ENCODE measurements around the gene FAM236B.
A peak's percentile ranks its signal among the peaks of the same experiment; 100 is the strongest.
"Not testable (repeated sequence)": the region's sequence is repeated elsewhere in the genome, so short reads cannot be mapped to it uniquely, and the experiment has no call there.

The FAM236B gene

DNA sequence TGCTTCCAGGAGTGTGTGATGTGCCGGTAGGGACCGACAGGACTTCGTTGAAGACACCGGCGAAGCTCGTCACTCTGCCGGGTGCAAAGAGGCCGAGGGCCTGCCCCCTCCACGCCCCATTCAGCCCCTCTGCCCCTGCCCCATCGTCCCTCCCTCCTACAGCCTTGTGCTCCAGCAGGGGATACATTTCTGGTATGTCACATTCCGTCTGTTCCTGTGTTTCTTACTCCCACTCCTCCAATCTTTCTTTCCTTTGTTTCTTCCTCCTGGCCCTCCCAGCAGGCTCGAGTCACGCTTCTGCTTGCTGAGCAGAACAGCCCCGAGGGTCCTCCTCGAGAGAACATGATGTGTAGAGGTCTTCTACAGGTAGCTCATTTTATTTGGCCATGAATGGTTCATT is at the start of gene FAM236B:
Gene FAM236B (minus strand): TSS at position 101 of the 400 bp plus-strand sequence. CDS start 100 bp downstream, at position 1.
- not testable (repeated sequence) for H3K27ac Mint-ChIP-seq; H3K36me3 Mint-ChIP-seq; H3K4me1 Mint-ChIP-seq; DNase-seq; H3K4me3 Mint-ChIP-seq; H3K27me3 Mint-ChIP-seq; H3K9me3 Mint-ChIP-seq; ATAC-seq (replicated peaks)

DNA sequence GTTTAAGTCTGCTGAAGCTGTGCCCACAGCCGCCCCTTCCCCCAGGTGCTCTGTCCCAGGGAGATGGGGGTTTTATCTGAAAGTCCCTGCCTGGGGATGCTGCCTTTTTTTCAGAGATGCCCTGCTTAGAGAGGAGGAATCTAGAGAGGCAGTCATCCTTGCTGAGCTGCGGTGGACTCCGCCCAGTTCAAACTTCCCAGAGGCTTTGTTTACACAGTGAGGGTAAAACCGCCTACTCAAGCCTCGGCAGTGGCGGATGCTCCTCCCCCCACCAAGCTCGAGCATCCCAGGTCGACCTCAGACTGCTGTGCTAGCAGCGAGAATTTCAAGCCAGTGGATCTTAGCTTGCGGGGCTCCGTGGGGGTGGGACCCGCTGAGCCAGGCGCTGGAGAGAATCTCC is 48.2 kb upstream of the FAM236B start:
- not testable (repeated sequence) for H3K4me1 Mint-ChIP-seq; H3K27ac Mint-ChIP-seq; H3K4me3 Mint-ChIP-seq; DNase-seq; H3K27me3 Mint-ChIP-seq; ATAC-seq (replicated peaks); H3K36me3 Mint-ChIP-seq; H3K9me3 Mint-ChIP-seq

DNA sequence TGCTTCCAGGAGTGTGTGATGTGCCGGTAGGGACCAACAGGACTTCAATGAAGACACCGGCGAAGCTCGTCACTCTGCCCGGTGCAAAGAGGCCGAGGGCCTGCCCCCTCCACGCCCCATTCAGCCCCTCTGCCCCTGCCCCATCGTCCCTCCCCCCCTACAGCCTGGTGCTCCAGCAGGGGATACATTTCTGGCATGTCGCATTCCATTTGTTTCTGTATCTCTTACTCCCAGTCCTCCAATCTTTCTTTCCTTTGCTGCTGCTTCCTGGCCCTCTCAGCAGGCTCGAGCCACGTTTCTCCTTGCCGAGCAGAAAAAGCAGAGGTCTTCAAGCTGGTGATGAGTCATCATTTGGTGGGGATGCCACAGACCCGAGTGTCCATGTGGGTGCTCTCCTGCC is 25.6 kb upstream of the FAM236B start, which contains the start of gene FAM236D:
Gene FAM236D (minus strand): TSS at position 101 of the 400 bp plus-strand sequence. CDS start 100 bp downstream, at position 1.
- not testable (repeated sequence) for DNase-seq; H3K4me3 Mint-ChIP-seq; H3K4me1 Mint-ChIP-seq; ATAC-seq (replicated peaks); H3K9me3 Mint-ChIP-seq; H3K36me3 Mint-ChIP-seq; H3K27ac Mint-ChIP-seq; H3K27me3 Mint-ChIP-seq

DNA sequence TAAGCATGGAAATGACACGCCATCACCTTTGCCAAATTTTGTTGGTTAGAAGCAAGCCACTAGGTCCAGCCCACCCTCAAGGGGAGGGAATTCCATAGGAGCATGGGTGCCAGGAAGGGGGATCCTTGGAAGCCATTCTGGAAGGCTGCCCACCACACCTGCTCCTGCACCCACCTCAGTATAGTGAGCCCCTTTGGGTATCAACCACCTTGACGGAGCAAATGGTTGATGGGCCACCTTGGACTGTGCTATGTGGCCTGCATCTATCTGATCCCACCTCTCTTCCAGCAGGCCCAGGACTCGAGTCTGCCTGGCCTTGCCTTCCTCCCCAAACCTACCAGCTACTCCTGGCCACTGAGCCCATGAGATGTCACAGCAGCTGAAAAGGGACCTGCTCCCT is 7.9 kb upstream of the FAM236B start:
- DNase-seq; H3K4me1 Mint-ChIP-seq; H3K27ac Mint-ChIP-seq; ATAC-seq (replicated peaks); H3K36me3 Mint-ChIP-seq; H3K9me3 Mint-ChIP-seq; H3K27me3 Mint-ChIP-seq; H3K4me3 Mint-ChIP-seq: not testable (repeated sequence)

DNA sequence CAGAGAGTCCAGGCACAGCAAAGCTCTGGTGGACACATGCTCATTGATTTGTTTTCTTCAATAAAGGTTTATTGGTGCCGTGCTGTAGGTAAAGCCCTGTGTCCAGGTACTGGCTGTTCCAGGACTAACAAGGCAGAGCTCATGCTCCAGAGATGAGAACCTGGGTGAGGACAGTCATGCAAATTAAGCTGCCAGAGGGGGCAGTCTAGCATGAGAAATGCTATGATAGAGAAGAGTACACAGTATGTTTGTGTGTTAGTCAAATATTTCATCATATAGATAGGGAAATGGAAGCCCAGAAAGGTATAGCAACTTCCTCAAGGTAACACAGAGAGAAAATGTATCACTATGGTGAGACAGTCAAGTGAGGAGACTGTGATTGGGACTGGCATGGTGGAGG is 5.7 kb upstream of the FAM236B start:
- not testable (repeated sequence) for DNase-seq, H3K4me1 Mint-ChIP-seq, H3K27me3 Mint-ChIP-seq, H3K4me3 Mint-ChIP-seq, H3K9me3 Mint-ChIP-seq, H3K27ac Mint-ChIP-seq, H3K36me3 Mint-ChIP-seq
- peak in 1 of 2 donors; percentile 34 for ATAC-seq (replicated peaks)

DNA sequence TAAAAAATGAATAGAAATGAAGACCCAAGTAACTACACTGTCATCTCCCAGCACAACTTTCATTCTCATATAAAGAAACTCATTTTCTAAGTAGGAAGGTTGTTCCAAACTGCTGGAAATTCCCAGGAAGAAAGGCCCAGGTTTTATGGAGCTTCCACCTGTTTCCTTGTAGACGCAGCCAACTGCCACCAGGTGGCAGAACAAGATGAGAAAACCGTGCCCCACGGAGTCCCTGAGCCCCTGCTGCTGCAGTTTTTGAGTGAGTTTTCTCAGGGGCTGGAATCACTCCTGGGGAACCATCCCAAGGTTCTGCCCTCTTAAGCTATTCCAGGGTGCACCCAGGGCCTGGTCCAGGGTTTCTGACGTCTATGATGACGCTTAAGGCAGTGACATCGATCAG is 1.5 kb upstream of the FAM236B start:
- DNase-seq; H3K27ac Mint-ChIP-seq; ATAC-seq (replicated peaks); H3K4me3 Mint-ChIP-seq; H3K36me3 Mint-ChIP-seq; H3K9me3 Mint-ChIP-seq; H3K4me1 Mint-ChIP-seq; H3K27me3 Mint-ChIP-seq: not testable (repeated sequence)

DNA sequence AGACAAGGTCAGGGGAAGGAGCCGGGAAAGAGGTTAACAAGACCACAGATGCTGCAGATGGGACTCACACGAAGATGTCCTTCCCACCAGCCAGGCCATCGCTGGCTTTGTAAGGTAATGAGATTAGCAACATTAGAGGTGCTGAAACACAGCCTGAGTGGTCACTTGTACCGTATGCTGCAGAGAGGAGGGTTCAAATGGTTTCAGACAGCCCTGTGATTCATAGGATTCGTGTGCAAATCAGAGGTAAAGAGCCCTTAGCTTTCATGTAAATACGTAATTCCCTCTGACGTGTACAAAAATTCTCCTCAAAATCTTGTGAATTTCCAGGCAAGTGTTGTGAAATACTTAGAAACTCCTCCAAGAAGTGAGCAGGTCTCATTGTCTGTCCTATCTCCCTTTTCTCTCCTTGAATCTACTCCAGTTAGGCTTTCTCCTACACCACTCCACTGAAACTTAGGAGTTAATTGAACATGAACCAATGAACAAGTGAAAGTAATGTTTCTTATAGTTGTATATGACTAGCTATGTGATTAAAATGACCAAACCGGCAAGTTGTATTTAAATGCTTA is 991 bp upstream of the FAM236B start:
- not testable (repeated sequence) for ATAC-seq (replicated peaks); H3K9me3 Mint-ChIP-seq; H3K27ac Mint-ChIP-seq; H3K27me3 Mint-ChIP-seq; H3K36me3 Mint-ChIP-seq; DNase-seq; H3K4me1 Mint-ChIP-seq; H3K4me3 Mint-ChIP-seq

DNA sequence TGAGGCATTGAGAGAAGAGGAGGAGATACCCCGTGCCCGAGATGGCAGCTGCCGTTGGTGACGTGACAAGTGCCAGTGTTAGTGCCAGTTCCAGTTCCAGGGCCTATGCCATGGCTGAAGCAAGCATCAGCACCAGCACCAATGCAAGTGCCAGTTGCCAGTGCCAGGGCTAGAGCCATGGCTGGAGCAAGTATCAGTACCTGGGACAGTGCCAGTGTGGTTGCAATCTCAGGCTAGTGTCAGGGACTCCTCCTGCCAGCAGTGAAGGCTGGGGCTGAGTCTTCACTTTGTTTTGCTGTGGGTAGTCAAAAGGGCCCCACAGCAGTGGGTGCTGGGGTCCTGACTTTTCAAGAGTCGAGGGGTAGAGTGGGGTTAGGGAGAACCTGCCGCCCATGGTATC is 4.3 kb downstream of the FAM236B start:
- H3K4me1 Mint-ChIP-seq; DNase-seq; H3K36me3 Mint-ChIP-seq; H3K4me3 Mint-ChIP-seq; H3K9me3 Mint-ChIP-seq; ATAC-seq (replicated peaks); H3K27ac Mint-ChIP-seq; H3K27me3 Mint-ChIP-seq: not testable (repeated sequence)

DNA sequence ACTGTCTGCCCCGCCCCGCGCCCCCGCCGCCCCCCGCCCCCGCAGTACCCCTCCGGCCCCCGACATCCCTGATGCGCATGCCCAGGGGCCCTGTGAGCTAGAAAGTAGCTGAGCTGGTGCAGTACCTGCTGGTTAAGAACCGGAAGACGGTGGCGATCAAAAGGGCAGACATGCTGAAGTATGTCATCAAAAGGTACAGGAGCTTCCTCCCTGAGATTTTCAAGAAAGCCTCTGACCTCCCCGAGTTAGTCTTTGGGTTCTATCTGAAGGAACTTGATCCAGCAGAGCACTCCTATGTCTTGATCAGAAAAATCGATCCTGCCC is 5.0 kb downstream of the FAM236B start:
- not testable (repeated sequence) for H3K27me3 Mint-ChIP-seq, DNase-seq, H3K9me3 Mint-ChIP-seq, H3K4me3 Mint-ChIP-seq, H3K4me1 Mint-ChIP-seq, H3K27ac Mint-ChIP-seq, H3K36me3 Mint-ChIP-seq
- ATAC-seq (replicated peaks) = peak; percentile 88 to 90

DNA sequence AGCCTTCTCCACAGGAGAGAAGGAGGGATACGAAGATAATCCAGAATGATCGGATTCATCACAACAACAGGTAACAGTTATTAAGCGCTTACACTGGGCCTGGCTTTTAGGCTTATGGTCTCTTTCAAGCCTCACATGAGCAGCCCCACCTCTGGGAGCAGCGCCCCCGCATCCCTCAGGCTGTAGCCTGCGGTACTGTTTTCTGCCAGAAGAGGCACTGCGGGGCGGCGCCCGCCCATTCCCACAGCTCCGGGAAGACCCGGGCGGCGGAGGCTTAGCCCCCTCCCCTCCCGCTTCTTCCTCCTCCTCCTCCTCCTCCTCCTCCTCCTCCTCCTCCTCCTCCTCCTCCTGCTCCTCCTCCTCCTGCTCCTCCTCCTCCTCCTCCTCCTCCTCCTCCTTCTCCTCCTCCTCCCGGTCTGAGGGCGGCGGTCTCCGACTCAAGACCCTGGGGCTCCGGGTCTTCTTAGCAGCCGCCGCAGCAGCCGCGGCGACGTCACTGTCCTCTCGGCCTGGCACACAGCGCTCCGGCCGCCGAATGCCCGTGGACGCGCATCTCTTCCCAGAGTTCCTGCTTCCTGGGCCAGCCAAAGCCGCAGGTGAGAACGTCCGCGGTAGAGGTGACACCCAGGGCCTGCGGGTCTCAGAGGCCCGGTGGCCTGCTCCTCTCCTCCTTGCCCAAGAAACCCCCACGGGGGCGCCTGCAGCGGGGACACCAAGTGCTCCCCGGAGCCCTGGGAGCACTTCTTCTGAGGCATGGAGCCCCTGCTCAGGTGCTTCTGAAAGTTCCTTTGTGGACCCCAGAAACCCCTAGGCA is 5.6 kb downstream of the FAM236B start, which contains the start of gene DMRTC1B:
Gene DMRTC1B (plus strand): TSS at position 238 of the 814 bp plus-strand sequence. CDS start 68,246 bp downstream, outside the sequence.
- H3K27ac Mint-ChIP-seq, H3K36me3 Mint-ChIP-seq, H3K9me3 Mint-ChIP-seq, H3K27me3 Mint-ChIP-seq, H3K4me1 Mint-ChIP-seq, H3K4me3 Mint-ChIP-seq, DNase-seq: not testable (repeated sequence)
- peak; percentile 83 to 84 for ATAC-seq (replicated peaks)

DNA sequence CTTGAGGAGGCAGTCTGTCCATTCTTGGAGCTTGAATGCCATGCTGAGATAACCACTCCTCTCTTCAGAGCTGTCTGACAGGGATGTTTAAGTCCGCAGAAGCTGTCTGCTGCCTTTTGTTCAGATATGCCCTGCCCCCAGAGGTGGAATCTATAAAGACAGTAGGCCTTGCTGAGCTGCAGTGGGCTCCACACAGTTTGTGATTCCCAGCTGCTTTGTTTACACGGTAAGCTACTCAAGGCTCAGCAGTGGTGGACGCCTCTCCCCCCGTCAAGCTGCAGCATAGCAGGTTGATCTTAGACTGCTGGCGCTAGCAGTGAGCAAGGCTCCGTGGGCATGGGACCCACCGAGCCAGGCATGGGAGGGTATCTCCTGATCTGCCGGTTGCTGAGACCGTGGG is 22.0 kb downstream of the FAM236B start:
- not testable (repeated sequence) for H3K9me3 Mint-ChIP-seq; H3K27me3 Mint-ChIP-seq; H3K4me3 Mint-ChIP-seq; H3K4me1 Mint-ChIP-seq; DNase-seq; ATAC-seq (replicated peaks); H3K36me3 Mint-ChIP-seq; H3K27ac Mint-ChIP-seq

DNA sequence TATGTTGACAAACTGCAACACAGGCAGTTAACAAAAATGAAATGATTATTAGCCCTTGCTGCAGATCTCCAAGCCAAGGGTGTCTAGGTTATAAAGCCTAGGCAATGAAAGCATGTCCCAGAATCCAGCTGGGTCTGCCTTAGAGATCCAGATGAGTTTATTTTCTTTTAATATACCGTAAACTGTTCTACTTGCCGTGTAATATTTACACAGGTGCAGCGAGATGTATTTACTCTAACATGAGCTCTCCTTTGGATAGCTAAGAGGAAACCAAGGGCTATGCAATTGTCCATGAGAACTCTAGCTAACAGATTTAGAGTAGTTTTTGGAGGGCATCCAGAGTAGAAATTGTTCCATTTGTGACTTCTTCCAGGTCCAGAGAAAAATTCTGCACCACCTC is 33.9 kb downstream of the FAM236B start:
- not testable (repeated sequence) for H3K36me3 Mint-ChIP-seq; H3K27ac Mint-ChIP-seq; H3K4me3 Mint-ChIP-seq; H3K9me3 Mint-ChIP-seq; ATAC-seq (replicated peaks); H3K4me1 Mint-ChIP-seq; DNase-seq; H3K27me3 Mint-ChIP-seq

DNA sequence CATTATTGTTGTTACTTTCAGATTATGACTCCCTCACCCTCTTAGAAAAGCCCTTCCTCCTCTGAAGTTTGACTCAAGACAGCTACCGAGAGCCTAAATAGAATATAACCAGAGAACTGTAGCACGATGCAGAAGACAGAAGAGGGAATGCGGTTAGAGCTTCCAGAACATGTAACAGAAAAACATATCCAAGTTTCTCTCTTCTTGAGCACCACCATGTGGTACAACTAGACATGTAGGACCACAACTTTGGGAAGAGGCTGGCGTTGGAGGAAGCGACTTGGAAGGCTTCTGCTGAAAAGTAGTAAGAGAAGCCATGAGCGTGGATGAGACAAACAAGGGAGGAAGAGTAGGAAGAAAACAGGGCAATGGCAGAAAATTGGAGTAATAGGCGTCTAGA is 36.9 kb downstream of the FAM236B start:
- DNase-seq; H3K4me3 Mint-ChIP-seq; H3K9me3 Mint-ChIP-seq; H3K4me1 Mint-ChIP-seq; H3K36me3 Mint-ChIP-seq; H3K27ac Mint-ChIP-seq; H3K27me3 Mint-ChIP-seq; ATAC-seq (replicated peaks): not testable (repeated sequence)

DNA sequence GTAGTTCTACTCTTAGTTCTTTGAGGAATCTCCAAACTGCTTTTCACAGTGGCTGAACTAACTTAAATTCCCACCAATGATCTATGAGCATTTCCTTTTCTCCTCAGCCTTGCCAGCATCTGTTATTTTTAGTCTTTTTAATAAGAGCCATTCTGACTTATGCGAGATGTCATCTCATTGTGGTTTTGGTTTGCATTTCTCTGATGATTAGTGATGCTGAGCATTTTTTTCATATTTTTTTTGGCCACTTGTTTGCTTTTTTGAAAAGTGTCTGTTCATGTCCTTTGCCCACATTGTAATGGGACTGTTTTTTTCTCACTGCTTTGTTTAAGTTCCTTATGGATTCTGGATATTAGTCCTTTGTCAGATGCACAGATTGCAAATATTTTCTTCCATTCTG is 46.9 kb downstream of the FAM236B start:
- Mint-ChIP-seq H3K4me3 (no peak overlapping the region), H3K9me3 (no peaks in the 10 kb centered on the region), H3K27ac (no peak overlapping the region), H3K36me3 (no peaks in the 10 kb centered on the region), H3K27me3 (peaks cover 32 to 42% of the 10 kb centered on the region in 2 donors), H3K4me1 (no peaks in the 10 kb centered on the region)
- ATAC-seq (replicated peaks) = no peak
- no peak for DNase-seq

DNA sequence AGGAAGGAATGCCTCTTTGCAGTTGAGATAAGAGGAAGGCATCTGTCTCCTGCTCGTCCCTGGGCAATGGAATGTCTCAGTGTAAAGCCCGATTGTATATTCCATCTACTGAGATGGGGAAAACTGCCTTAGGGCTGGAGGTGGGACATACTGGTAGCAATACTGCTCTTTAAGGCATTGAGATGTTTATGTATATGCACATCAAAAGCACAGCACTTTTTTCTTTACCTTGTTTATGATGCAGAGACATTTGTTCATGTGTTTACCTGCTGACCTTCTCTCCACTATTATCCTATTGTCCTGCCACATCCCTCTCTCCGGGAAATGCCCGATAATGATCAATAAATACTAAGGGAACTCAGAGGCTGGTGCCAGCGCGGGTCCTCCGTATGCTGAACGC is 48.8 kb downstream of the FAM236B start:
- not testable (repeated sequence) for H3K9me3 Mint-ChIP-seq; H3K4me1 Mint-ChIP-seq; H3K27ac Mint-ChIP-seq; H3K4me3 Mint-ChIP-seq; DNase-seq; H3K36me3 Mint-ChIP-seq; ATAC-seq (replicated peaks)
- peaks cover 35 to 43% of the 10 kb centered on the region in 2 donors for H3K27me3 Mint-ChIP-seq
